Measurements from ENCODE around the gene RTP3.
"Not testable (repeated sequence)": the region's sequence is repeated elsewhere in the genome, so short reads cannot be mapped to it uniquely, and the experiment has no call there.

RTP3 gene

DNA sequence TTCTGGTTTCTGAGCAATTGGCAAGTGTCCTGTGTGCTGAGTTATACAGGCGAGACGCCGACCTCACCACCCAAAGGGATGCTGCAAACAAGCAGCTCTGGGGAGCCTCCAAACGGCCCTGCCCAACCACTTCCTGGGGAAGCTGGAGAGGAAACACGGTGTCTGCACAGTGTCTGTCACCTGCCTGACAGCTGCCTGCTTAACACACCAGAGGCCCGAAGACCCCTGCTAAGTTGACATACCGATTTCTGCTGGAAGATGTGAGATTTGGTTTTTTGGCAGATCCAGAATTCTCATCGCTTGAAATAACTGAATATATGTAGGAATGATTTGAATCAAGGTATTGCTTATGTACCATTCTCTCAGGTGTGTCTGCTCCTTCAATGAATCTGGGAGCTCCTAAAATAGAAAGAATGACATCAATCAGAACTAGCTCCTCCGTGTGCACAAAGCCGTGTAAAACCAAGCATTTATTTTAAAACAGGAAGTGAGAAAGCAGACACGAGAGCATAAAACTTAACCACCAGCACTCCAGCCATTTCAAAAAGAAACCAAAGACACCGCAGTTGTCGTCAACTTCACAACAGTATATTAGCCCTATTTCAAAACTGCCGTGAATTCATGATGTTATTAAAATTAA is 41.1 kb downstream of the RTP3 start:
- peak overlapping the region; percentile 27 for H3K4me3 ChIP-seq (ENCODE audit: low read length)
- peak; percentile 98 for DNase-seq (ENCODE audit: low read depth, low spot score)

DNA sequence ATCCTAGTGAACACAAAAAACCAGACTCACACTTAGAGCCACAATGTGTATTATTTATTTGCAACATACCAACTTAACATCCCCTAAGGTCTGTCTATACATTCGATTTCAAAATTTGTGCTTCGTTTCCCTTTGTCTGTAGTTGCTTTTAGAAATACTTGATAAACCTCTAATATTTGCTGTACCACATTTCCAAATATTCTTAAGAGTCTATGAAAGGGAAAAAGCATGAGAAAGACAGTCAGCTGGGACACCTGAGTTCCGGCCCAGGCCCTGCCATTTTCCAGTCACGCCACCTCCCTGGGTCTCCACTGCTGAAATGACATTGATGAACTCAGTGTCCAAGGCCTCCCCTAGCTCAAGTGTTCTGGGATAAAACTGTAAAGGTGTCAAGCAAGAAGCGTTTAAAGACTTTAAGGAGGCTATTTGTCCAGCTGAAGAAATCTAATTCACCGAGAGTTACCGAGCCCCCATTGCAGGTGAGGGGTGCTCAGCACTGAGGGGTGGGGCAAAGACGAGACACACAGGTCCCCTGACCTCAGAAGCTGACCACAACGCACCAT is 41.7 kb downstream of the RTP3 start:
- H3K4me3 ChIP-seq (ENCODE audit: low read length) = peak overlapping the region; percentile 27
- no peak for DNase-seq (ENCODE audit: low read depth, low spot score)

GRCh38 chr3:46540550-46540949 is 42.8 kb downstream of the RTP3 start:
- no peak for DNase-seq (ENCODE audit: low read depth, low spot score)

DNA sequence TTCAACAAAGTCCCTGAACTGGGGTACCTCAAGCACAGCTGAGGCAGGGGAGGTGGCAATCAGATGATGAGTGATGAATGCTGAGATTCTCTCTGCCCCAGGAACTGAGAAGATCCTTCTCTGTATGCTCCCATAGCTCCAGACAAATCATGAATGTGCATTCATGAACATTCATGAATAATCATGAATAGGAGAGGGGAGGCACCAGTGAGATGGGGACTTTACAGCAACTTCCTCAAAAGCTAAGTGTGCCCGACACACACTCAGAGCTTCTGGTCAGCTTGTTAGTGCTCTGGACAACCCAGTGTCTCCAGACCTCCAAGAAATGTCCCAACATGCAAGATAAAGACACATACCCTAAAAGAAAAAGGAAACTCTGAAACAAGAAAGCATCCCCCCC is 44.1 kb downstream of the RTP3 start:
- no peak overlapping the region for H3K4me3 ChIP-seq (ENCODE audit: low read length)
- DNase-seq (ENCODE audit: low read depth, low spot score) = no peak

More at GRCh38 chr3:46540550-46540949, 42.8 kb downstream of the RTP3 start:
- no peak overlapping the region for H3K4me3 ChIP-seq (ENCODE audit: low read length)

DNA sequence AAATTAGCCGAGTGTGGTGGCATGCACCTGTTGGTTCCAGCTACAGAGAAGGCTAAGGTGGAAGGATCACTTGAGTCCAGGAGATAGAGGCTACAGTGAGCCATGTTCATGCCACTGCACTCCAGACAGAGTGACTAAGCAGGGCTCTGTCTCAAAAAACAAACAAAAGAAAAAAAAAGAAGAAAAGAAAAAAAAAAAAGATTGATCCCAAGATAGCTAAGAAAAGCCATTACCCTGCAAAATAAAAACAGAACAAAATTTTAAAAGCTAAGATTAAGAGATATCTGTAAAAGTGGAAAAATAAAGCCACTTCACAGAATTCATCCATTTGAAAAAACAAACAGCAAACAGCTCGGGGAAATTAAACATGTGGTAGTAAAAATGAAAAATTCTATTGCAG is 44.6 kb downstream of the RTP3 start:
- no peak overlapping the region for H3K4me3 ChIP-seq (ENCODE audit: low read length)
- no peak for DNase-seq (ENCODE audit: low read depth, low spot score)

GRCh38 chr3:46542801-46543201 is 45.0 kb downstream of the RTP3 start:
- DNase-seq (ENCODE audit: low read depth, low spot score) = no peak
- no peak overlapping the region for H3K4me3 ChIP-seq (ENCODE audit: low read length)

DNA sequence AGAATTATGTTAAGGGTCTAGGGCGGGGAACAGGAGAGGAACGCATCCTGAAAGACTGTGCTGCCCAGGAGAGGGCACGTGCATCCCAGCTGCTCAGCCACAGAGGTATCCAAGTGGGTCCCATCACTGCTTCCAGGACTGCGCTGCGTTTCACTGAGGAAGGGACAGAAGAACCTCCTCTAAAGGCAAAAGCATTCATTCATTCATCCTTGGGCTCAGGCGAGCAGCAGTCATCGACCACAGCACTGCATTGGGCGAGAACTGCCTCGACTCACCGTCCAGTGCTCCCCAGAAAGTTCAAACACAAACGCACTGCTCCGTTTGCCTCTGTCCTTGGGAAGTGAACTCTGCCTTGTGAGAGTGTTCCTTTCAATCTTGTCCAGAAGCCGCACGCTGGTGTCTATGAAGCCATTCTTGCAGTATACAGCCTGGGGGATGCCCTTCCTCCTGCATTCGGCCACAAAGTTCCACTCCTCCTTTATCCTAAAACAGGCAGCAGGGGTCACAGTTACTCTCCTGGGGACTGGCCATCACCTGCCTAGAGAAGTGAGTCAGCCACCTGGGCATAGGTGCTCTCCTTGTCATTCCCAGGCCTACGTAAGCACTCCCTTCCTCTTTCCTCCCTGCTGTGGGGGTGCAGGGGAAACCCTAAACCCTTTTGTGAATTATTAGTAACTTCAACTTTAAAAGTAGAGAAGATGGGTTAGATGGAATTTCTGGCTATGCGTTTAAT is 47.2 kb downstream of the RTP3 start:
- DNase-seq (ENCODE audit: low read depth, low spot score) = no peak
- H3K4me3 ChIP-seq (ENCODE audit: low read length) = no peak overlapping the region

DNA sequence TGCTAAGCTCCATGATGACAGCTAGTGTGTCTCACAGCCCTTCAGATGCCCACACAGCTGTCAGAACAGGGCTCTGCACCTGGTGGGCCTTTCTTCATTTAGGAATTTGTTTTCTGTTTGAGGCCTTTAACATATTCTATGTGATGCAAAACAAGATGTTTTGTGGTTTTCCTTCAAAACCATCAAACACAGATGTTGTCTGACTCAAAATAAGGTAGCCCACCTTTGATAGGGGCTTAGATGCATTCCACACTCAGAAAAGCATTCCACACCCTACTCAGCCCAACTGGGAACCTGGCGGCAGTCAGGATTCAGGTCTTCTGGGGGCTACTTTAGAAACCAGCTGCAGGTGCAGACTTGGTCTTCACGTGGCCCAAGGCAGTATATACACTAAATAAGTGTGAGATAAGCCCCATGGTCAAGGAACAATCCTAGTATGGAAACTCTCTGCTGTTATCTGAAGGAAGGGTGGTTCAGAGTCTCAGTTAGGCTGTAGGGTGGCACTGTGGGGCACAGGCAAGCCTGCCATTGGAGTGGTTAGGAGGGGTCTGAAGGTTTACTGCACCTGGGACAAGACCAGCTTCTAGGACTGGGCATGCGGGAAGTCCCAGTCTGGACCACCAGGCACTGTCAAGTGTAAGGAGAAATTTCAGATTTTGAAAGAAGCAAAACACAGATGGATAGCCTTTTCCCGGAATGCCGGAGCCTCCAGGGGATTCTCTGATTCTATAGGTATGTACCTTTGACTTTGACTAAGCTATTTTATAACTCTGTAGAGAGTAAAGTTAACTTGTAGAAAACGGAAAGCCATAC is 48.2 kb downstream of the RTP3 start:
- peak; percentile 89 for DNase-seq (ENCODE audit: low read depth, low spot score)
- no peak overlapping the region for H3K4me3 ChIP-seq (ENCODE audit: low read length)

- H3K4me3 ChIP-seq (ENCODE audit: low read length) = no peak overlapping the region
Measured at GRCh38 chr3:46546896-46547440, 49.2 kb downstream of the RTP3 start.

DNA sequence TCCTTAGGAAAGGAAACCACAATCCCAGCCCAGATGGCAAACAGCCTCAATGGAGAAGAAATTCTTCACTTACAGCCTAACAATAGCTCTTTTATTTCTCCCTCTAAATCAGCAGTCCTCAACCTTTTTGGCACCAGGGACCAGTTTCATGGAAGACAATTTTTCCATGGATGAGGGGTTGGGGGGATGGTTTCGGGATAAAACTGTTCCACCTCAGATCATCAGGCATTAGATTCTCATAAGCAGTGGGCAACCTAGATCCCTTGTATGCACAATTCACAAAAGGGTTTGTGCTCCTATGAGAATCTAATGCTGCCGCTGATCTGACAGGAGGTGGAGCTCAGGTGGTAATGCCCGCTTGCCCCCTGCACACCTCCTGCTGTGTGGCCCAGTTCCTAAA is 50.8 kb downstream of the RTP3 start:
- DNase-seq (ENCODE audit: low read depth, low spot score); H3K4me3 ChIP-seq (ENCODE audit: low read length): not testable (repeated sequence)

More at GRCh38 chr3:46546896-46547440, 49.2 kb downstream of the RTP3 start:
- DNase-seq (ENCODE audit: low read depth, low spot score) = no peak

- peak; percentile 95 for DNase-seq (ENCODE audit: low read depth, low spot score)
- H3K4me3 ChIP-seq (ENCODE audit: low read length) = no peak overlapping the region
Measured at GRCh38 chr3:46549408-46549904, 51.7 kb downstream of the RTP3 start.

GRCh38 chr3:46549989-46550388 is 52.2 kb downstream of the RTP3 start:
- H3K4me3 ChIP-seq (ENCODE audit: low read length) = no peak overlapping the region
- DNase-seq (ENCODE audit: low read depth, low spot score) = peak; percentile 48
